Nephron (organoid): ENCODE results near the gene SELENOS.

Experiments
- H3K27ac Mint-ChIP-seq, 3 experiments: 2 replicates each; pipeline ENCODE4 v1.8.0; 2020; ENCODE audit warnings: mixed read lengths in 3 of 3, mild to moderate bottlenecking in 2 of 3, moderate library complexity in 1 of 3
- H3K27me3 Mint-ChIP-seq: 2 replicates; pipeline ENCODE4 v1.8.0; 2021; ENCODE audit warnings: low read depth, mild to moderate bottlenecking, moderate library complexity, mixed read lengths
- H3K36me3 Mint-ChIP-seq: 2 replicates; pipeline ENCODE4 v1.8.0; 2020; ENCODE audit warnings: low read depth, mixed read lengths
- H3K4me1 Mint-ChIP-seq: 2 replicates; pipeline ENCODE4 v1.8.0; 2020; ENCODE audit warnings: mixed read lengths
- H3K4me3 Mint-ChIP-seq, 3 experiments: 2 replicates each; pipeline ENCODE4 v1.8.0; 2020; ENCODE audit warnings: mild to moderate bottlenecking in 3 of 3, mixed read lengths in 3 of 3, moderate library complexity in 2 of 3
- H3K9me3 Mint-ChIP-seq: 2 replicates; pipeline ENCODE4 v1.8.0; 2020; ENCODE audit warnings: mixed read lengths
- CTCF ChIP-seq, 3 experiments: fragments of 200-600 bp; sonication (generic); IDR thresholded peaks; one replicate each; pipeline ENCODE4 v1.5.0; 2021; ENCODE audit warnings: antibody characterized with exemption in 3 of 3; ENCODE audit not compliant: unreplicated experiment in 3 of 3

The SELENOS gene

DNA sequence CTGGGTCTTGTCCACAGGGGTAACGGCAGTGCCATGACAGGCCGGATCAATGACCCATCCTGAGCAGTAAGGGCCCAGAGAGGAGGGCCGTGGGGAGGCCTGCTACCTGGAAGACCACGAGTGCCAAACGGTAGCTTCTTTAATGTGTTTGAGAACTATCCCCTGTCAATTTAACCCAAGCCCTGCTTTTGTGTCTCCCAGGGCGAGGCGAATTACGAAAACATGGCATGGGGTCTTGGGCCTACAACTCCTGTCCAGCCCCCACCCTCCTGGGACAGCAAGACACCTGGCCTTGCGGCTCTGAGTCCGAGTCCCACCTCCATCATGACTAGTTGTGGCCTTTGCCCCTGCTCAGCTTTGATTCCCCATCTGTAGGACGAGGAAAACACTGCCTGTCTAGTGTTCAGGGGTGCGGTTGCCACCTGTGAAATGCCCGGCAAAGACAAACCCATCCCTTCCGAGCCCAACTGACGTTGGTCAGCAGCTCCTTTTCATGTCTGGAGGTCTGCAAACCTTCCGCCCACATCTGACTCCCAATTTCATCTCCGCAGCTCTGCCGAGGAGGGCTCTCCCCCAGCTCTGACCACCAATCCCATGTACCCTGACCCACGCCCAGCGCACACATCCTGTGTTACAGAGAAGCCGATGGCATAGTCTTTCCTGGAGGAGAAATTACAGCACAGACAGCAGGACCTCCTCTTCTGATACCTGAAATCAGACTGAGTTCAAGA lies 46.7 kb upstream of the SELENOS start:
- Mint-ChIP-seq H3K4me1 (peaks cover 14% of the 10 kb centered on the region), H3K27me3 (peaks cover 55% of the 10 kb centered on the region)

DNA sequence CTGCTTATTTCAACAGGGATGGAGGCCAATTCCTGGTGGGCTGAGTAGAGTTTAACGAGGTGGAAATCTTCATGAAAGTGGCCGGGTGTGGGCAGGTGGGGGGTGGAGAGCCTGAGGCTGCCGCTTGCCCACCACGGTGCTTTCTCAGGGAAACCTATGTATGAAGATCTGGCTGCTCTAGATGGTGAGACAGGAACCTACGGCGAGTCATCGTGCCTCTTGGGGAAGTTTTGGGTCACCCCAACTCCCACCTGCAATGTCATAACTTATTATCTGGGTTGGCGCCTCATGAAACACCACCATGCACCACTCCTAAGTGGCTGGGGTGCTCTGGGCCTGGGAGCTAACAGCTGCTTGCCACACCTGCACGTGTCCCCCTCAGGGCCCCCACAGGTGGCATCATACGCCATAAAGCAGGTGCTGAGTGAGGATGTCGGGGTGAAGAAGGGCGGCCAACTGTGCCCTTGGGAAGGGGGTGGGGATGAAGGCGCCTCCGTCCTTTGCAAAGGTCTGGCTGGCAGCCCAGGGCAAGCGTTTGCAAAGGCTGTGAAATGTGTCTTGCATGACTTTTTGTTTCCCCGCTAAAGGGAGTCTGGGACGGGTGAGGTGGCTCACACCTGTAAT lies 45.7 kb upstream of the SELENOS start:
- no peaks in the 10 kb centered on the region for H3K9me3 Mint-ChIP-seq
- H3K36me3 Mint-ChIP-seq = no peaks in the 10 kb centered on the region
- peaks cover 14% of the 10 kb centered on the region for H3K4me1 Mint-ChIP-seq
- peaks cover 50% of the 10 kb centered on the region for H3K27me3 Mint-ChIP-seq
- no peak for TF ChIP-seq CTCF (IDR thresholded peaks at IDR 0.05; ENCODE audit: unreplicated experiment in 3 of 3)
- no peak overlapping the region for H3K27ac Mint-ChIP-seq
- no peak overlapping the region for H3K4me3 Mint-ChIP-seq

More for the DNA sequence above, 46.7 kb upstream of the SELENOS start:
- Mint-ChIP-seq H3K9me3 (no peaks in the 10 kb centered on the region), H3K4me3 (no peak overlapping the region), H3K36me3 (no peaks in the 10 kb centered on the region), H3K27ac (no peak overlapping the region)
- no peak for TF ChIP-seq CTCF (IDR thresholded peaks at IDR 0.05; ENCODE audit: unreplicated experiment in 3 of 3)

DNA sequence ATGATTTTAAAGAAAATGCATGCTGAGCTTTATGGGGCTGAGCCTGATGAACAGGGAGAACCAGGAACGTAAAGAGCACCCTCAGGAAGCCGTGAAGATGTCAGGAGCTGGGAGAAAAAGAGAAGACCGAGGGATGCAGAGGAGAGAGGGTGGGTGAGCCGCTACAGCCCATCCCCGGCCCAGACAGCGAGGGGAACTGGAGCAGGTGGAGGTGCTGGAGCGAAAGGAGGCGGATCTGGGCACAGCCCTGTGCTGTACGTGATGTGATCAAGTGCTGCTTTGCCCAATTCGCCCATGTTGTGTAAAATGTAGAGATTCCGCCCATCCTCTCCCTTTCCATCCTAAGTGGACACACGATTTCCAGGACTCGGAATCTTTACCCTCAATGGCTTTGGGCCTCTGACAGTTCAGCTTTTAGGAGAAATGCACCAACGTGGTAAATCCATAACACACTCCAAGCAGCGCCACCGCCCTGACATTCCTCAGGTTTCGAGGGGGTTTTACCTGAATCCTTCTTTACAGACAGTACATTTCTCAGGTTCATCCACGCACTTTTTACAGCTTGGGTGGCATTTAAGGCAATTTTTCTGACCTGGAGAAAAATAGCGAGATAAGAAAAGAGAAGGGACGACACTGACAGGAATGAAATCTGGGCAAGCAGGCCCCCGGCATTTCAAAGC lies 44.9 kb upstream of the SELENOS start:
- peaks cover 14% of the 10 kb centered on the region for H3K4me1 Mint-ChIP-seq

GRCh38 chr15:101320501-101321052 lies 43.3 kb upstream of the SELENOS start:
- Mint-ChIP-seq H3K36me3 (no peaks in the 10 kb centered on the region), H3K4me1 (peaks cover 3% of the 10 kb centered on the region), H3K4me3 (peak overlapping the region in 2 of 3 experiments; percentile 6 to 30), H3K9me3 (no peaks in the 10 kb centered on the region), H3K27ac (no peak overlapping the region), H3K27me3 (peaks cover 41% of the 10 kb centered on the region)
- peak; percentile 9 to 45 (median 10) for TF ChIP-seq CTCF (IDR thresholded peaks at IDR 0.05; ENCODE audit: unreplicated experiment in 3 of 3)

More for the DNA sequence above, 44.9 kb upstream of the SELENOS start:
- Mint-ChIP-seq H3K4me3 (no peak overlapping the region), H3K9me3 (no peaks in the 10 kb centered on the region), H3K36me3 (no peaks in the 10 kb centered on the region), H3K27me3 (peaks cover 47% of the 10 kb centered on the region), H3K27ac (no peak overlapping the region)
- no peak for TF ChIP-seq CTCF (IDR thresholded peaks at IDR 0.05; ENCODE audit: unreplicated experiment in 3 of 3)

DNA sequence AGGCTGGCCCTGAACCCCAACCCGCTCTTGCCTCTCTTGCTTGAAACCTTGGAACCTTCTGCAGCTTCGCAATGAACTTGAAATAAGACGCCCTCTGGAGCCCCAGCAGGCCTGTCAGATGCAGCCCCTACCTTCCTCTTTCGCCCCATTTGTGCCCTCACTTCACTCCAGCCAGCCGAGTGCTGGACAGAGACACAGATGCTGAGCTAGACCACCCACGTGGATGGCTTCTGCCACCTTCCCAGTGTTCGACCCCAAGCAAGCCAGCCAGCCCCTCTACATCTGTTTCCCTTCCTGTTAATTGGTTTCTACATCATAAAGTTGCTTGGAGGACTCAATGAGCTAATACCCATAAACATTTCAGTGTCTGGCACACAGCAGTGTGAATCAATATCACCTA lies 41.6 kb upstream of the SELENOS start:
- H3K27me3 Mint-ChIP-seq = peaks cover 36% of the 10 kb centered on the region
- no peaks in the 10 kb centered on the region for H3K36me3 Mint-ChIP-seq
- H3K4me3 Mint-ChIP-seq = no peak overlapping the region
- H3K4me1 Mint-ChIP-seq = peaks cover 3% of the 10 kb centered on the region
- H3K27ac Mint-ChIP-seq = no peak overlapping the region
- H3K9me3 Mint-ChIP-seq = no peaks in the 10 kb centered on the region
- TF ChIP-seq CTCF (IDR thresholded peaks at IDR 0.05; ENCODE audit: unreplicated experiment in 3 of 3) = no peak
